Hepatocyte (in vitro differentiated cells): ENCODE measurements around the gene CNNM2.

Source experiments
- EZH2 ChIP-seq: fragments of 200-600 bp; sonication (generic); IDR thresholded peaks from 2 replicates; pipeline ENCODE4 v1.6.1; 2016; ENCODE audit warnings: antibody characterized with exemption, mild to moderate bottlenecking, borderline replicate concordance
- TF ChIP-seq, protein P1 (sequence below): fragments of 200-600 bp; sonication (generic); IDR thresholded peaks from 2 replicates; pipeline ENCODE4 v1.5.1; 2016; ENCODE audit warnings: antibody characterized with exemption, mild to moderate bottlenecking; ENCODE audit not compliant: poor library complexity

DNA sequence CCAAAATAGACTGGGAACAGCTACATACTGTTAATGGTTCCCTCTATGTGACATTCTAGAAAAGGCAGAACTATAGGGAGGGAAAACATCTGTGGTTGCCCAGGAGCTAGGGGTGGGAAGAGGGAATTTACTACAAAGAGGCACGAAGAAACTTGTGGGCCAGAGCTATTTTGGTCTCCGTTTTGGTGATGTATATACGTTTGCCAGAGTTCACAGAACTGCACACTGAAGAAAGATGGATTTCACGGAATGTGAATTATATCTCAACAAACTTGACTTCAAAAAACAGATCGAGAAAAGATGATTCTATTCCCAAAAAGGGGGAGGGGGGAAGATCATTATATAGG is 49.2 kb upstream of the CNNM2 start:
- no peak for TF ChIP-seq EZH2
- TF ChIP-seq, protein P1, sequence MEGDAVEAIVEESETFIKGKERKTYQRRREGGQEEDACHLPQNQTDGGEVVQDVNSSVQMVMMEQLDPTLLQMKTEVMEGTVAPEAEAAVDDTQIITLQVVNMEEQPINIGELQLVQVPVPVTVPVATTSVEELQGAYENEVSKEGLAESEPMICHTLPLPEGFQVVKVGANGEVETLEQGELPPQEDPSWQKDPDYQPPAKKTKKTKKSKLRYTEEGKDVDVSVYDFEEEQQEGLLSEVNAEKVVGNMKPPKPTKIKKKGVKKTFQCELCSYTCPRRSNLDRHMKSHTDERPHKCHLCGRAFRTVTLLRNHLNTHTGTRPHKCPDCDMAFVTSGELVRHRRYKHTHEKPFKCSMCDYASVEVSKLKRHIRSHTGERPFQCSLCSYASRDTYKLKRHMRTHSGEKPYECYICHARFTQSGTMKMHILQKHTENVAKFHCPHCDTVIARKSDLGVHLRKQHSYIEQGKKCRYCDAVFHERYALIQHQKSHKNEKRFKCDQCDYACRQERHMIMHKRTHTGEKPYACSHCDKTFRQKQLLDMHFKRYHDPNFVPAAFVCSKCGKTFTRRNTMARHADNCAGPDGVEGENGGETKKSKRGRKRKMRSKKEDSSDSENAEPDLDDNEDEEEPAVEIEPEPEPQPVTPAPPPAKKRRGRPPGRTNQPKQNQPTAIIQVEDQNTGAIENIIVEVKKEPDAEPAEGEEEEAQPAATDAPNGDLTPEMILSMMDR: no peak
